ENCODE measurements around the gene RPL22. TPM values are rescaled to one million over a fixed set of nuclear protein-coding genes. Genes with fewer than 3 reads are reported as not detected.

The RPL22 gene
- total RNA-seq, 3 donors from 2014 or later: 210 to 329 (median 306) TPM

- TF ChIP-seq POLR2AphosphoS5 (IDR thresholded peaks at IDR 0.05) (no peak), CTCF (IDR thresholded peaks at IDR 0.05) (no peak), POLR2A (IDR thresholded peaks at IDR 0.05) (no peak)
- intact Hi-C loops (cut with DNase I; ENCODE audit: low total_unique reads): loop anchor here (5.0 kb wide), 1 partner anchor 417 kb away; no protein-coding TSS in a partner anchor
Measured at GRCh38 chr1:6150006-6150938, 49.1 kb downstream of the RPL22 start.

GRCh38 chr1:6149597-6149996 lies 49.8 kb downstream of the RPL22 start:
- H3K27me3 ChIP-seq: peaks cover 3 to 29% of the 10 kb centered on the region in 2 donors
- no peaks in the 10 kb centered on the region for H3K36me3 ChIP-seq
- no peak for TF ChIP-seq POLR2A (IDR thresholded peaks at IDR 0.05)
- no peak for TF ChIP-seq POLR2AphosphoS5 (IDR thresholded peaks at IDR 0.05)
- no peak for TF ChIP-seq CTCF (IDR thresholded peaks at IDR 0.05)
- intact Hi-C loops (cut with DNase I; ENCODE audit: low total_unique reads): no loop called here
- no peak overlapping the region for H3K27ac ChIP-seq
- no peaks in the 10 kb centered on the region for H3K4me1 ChIP-seq
- H3K4me3 ChIP-seq: no peak overlapping the region
- H3K9me3 ChIP-seq: no peaks in the 10 kb centered on the region
- no peak for DNase-seq (ENCODE audit: low spot score in 2 of 2)

More at GRCh38 chr1:6150006-6150938, 49.1 kb downstream of the RPL22 start:
- H3K36me3 ChIP-seq: no peaks in the 10 kb centered on the region
- H3K27me3 ChIP-seq: peaks cover 3 to 29% of the 10 kb centered on the region in 2 donors
- no peak overlapping the region for H3K27ac ChIP-seq
- no peaks in the 10 kb centered on the region for H3K4me1 ChIP-seq
- H3K4me3 ChIP-seq: no peak overlapping the region
- H3K9me3 ChIP-seq: no peaks in the 10 kb centered on the region
- no peak for DNase-seq (ENCODE audit: low spot score in 2 of 2)

- H3K4me3 ChIP-seq: peak overlapping the region in 2 of 3 donors; percentile 22 to 29
- H3K9me3 ChIP-seq: no peaks in the 10 kb centered on the region
- DNase-seq (ENCODE audit: low spot score in 2 of 2): peak in 1 of 2 donors; percentile 19
- H3K27me3 ChIP-seq: peaks cover 3 to 29% of the 10 kb centered on the region in 2 donors
- H3K27ac ChIP-seq: no peak overlapping the region
- intact Hi-C loops (cut with DNase I; ENCODE audit: low total_unique reads): no loop called here
- no peaks in the 10 kb centered on the region for H3K4me1 ChIP-seq
- H3K36me3 ChIP-seq: no peaks in the 10 kb centered on the region
- TF ChIP-seq POLR2AphosphoS5 (IDR thresholded peaks at IDR 0.05) (no peak), POLR2A (IDR thresholded peaks at IDR 0.05) (no peak), CTCF (IDR thresholded peaks at IDR 0.05) (no peak)
Measured at GRCh38 chr1:6148497-6149241, 50.7 kb downstream of the RPL22 start.

GRCh38 chr1:6145864-6146410 lies 53.5 kb downstream of the RPL22 start:
- no peak overlapping the region for H3K4me3 ChIP-seq
- H3K27ac ChIP-seq: no peak overlapping the region
- intact Hi-C loops (cut with DNase I; ENCODE audit: low total_unique reads): no loop called here
- no peaks in the 10 kb centered on the region for H3K4me1 ChIP-seq
- no peaks in the 10 kb centered on the region for H3K36me3 ChIP-seq
- no peak for DNase-seq (ENCODE audit: low spot score in 2 of 2)
- TF ChIP-seq POLR2A (IDR thresholded peaks at IDR 0.05) (no peak), POLR2AphosphoS5 (IDR thresholded peaks at IDR 0.05) (no peak), CTCF (IDR thresholded peaks at IDR 0.05) (no peak)
- peaks cover 3 to 29% of the 10 kb centered on the region in 2 donors for H3K27me3 ChIP-seq
- H3K9me3 ChIP-seq: no peaks in the 10 kb centered on the region
